Activated T-cell treated with anti-CD3 and anti-CD28 coated beads, Interleukin-2, amount 50 U/mL, for 24 hours (primary cell): ENCODE measurements around the gene ITGA1.
"Not testable (repeated sequence)": the region's sequence is repeated elsewhere in the genome, so short reads cannot be mapped to it uniquely, and the experiment has no call there.

ENCODE experiments used
- DNase-seq: peaks from one replicate; pipeline ENCODE4 v3.0.0-alpha.2; 2020
- H3K27ac Mint-ChIP-seq: 2 replicates; pipeline ENCODE4 v1.8.0; 2020; ENCODE audit warnings: mild to moderate bottlenecking, mixed read lengths
- H3K27me3 Mint-ChIP-seq: 2 replicates; pipeline ENCODE4 v1.8.0; 2020; ENCODE audit warnings: mixed read lengths
- H3K36me3 Mint-ChIP-seq: 2 replicates; pipeline ENCODE4 v1.8.0; 2020; ENCODE audit warnings: low read depth, mixed read lengths
- H3K4me1 Mint-ChIP-seq: 2 replicates; pipeline ENCODE4 v1.8.0; 2020; ENCODE audit warnings: low read depth, mixed read lengths
- H3K4me3 Mint-ChIP-seq: 2 replicates; pipeline ENCODE4 v1.8.0; 2020; ENCODE audit warnings: mild to moderate bottlenecking, moderate library complexity, mixed read lengths
- H3K9me3 Mint-ChIP-seq: 2 replicates; pipeline ENCODE4 v1.8.0; 2020; ENCODE audit warnings: mixed read lengths

The ITGA1 gene

DNA sequence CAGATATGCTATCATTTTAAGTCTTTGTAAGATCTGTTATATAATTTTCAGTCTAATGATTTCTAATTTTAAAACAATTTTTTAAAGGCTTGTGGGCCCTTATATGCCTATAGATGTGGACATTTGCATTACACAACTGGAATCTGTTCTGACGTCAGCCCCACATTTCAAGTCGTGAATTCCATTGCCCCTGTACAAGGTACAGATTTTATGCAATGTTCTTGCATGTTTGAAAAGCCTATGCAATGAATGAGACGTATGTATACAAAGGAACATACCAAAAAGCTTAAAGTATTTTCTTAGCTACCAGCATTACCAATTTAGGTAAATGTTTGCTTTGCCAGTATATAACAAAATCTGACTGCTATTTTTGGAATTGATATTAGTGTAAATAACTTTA is 77.2 kb downstream of the ITGA1 start:
- H3K27ac Mint-ChIP-seq: no peak overlapping the region
- no peaks in the 10 kb centered on the region for H3K27me3 Mint-ChIP-seq
- no peak for DNase-seq
- H3K4me1 Mint-ChIP-seq: no peaks in the 10 kb centered on the region
- no peaks in the 10 kb centered on the region for H3K9me3 Mint-ChIP-seq
- H3K4me3 Mint-ChIP-seq: no peak overlapping the region
- H3K36me3 Mint-ChIP-seq: no peaks in the 10 kb centered on the region

DNA sequence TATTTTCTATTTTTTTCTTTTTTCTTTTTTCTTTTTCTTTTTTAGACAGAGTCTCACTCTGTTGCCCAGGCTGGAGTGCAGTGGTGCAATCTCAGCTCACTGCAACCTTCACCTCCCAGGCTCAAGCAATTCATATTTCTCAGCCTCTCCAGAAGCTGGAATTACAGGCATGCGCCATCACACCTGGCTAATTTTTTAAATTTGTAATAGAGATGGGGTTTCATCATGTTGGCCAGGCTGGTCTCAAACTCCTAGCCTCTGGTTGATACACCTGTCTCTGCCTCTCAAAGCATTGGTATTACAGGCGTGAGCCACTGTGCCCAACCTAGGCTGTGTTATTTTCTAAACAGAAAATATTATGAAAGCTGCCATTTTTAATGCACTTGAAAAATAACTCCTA is 78.3 kb downstream of the ITGA1 start:
- H3K4me3 Mint-ChIP-seq, H3K4me1 Mint-ChIP-seq, H3K36me3 Mint-ChIP-seq, H3K27ac Mint-ChIP-seq, H3K9me3 Mint-ChIP-seq, DNase-seq, H3K27me3 Mint-ChIP-seq: not testable (repeated sequence)

DNA sequence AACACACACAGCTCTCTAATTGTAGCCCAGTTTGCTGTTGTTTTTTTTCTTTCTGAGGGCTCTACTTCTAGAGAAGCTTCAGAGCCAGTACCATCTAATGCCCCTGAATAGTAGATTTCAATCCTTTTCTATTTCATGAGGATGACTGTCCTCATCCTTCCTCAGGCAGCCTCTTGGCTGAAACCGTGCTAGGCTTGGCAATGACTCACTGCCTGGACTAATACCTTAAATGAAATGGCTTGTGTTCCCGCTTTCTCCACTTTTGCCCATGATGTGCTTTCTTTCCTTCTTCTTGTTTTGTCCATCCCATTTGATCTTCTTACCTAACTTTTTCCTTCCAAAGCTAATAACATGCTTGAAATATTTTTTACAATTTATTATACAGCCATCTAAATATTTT is 80.1 kb downstream of the ITGA1 start:
- H3K9me3 Mint-ChIP-seq: no peaks in the 10 kb centered on the region
- H3K4me1 Mint-ChIP-seq: no peaks in the 10 kb centered on the region
- no peak overlapping the region for H3K4me3 Mint-ChIP-seq
- no peak overlapping the region for H3K27ac Mint-ChIP-seq
- no peak for DNase-seq
- H3K27me3 Mint-ChIP-seq: no peaks in the 10 kb centered on the region
- no peaks in the 10 kb centered on the region for H3K36me3 Mint-ChIP-seq

DNA sequence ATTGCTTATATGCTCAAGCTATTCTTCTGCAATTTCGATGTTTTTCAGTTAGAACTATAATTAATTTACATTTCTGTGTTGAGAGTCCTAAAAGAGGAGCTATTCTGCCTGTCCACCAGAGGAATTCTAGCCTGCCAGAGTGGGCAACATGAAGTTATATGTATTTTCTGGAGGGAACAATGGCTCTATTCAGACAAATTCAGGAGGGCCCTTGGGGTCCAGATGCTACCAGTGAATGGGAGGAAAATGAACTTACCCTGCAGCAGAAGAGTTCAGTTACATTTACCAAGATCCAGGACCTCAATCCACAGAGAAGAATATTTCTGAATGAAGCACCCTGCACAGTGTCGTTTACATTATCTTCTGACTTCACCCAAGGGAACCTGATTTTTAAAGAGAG is 80.7 kb downstream of the ITGA1 start:
- no peaks in the 10 kb centered on the region for H3K27me3 Mint-ChIP-seq
- DNase-seq: no peak
- no peak overlapping the region for H3K4me3 Mint-ChIP-seq
- H3K36me3 Mint-ChIP-seq: no peaks in the 10 kb centered on the region
- H3K27ac Mint-ChIP-seq: no peak overlapping the region
- no peaks in the 10 kb centered on the region for H3K4me1 Mint-ChIP-seq
- no peaks in the 10 kb centered on the region for H3K9me3 Mint-ChIP-seq

DNA sequence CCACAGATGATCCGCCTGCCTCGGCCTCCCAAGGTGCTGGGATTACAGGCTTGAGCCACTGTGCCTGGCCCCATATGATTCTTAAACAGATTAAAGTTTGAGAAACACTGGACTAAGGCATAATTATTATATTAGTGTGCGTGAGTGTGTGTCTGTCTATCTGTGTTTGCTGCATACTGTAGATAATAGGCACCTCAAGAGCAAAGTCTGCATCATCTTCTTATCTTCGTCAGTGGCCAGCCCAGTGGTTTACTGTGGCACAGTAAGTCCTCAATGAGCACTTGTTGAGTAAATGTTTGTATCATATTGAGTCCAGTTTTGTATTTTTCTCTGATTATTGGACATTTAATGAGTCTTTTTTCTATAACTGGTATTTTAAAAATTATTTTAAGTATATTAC is 81.7 kb downstream of the ITGA1 start:
- Mint-ChIP-seq H3K27ac (no peak overlapping the region), H3K4me1 (no peaks in the 10 kb centered on the region), H3K36me3 (no peaks in the 10 kb centered on the region), H3K4me3 (no peak overlapping the region), H3K9me3 (no peaks in the 10 kb centered on the region), H3K27me3 (no peaks in the 10 kb centered on the region)
- DNase-seq: no peak

DNA sequence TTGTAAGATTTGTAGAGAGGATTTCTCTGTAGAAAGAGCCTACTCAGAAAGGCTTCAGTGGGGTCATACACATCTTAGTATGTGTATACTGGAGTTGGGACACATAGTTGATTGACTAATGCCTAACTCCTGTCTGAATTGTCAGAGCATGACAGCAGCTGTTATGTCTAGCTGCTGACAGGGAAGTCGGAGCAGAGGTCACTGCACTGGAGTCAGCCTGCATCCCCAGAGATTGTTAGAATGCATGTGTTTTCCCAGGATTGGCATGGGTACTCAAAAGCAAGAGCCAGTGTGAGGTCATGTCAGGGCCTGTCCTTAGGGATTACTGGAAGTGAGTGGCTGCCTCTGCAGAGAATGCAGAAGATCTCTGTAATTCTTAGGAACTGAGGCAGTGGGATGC is 82.7 kb downstream of the ITGA1 start:
- Mint-ChIP-seq H3K27me3 (no peaks in the 10 kb centered on the region), H3K4me3 (no peak overlapping the region), H3K27ac (no peak overlapping the region), H3K4me1 (no peaks in the 10 kb centered on the region), H3K9me3 (no peaks in the 10 kb centered on the region), H3K36me3 (no peaks in the 10 kb centered on the region)
- DNase-seq: no peak

DNA sequence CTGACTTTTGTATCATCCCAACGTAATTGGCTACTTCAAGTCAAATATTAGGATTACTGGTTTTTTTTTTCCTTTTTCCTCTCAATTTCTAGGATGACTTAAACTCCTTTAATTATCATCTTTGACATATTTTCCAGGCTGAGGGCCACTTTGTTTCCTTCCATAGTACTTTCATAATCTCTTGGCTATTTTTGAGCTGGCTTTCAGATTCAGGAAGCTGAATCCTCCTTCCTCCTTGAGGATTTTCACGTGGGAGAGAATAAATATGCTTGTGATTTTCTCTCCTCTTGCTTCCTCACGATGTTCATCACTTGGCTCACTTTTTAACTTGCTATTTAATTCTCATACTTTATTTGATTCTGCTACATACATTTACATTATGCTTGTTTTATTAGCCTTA is 88.1 kb downstream of the ITGA1 start:
- no peaks in the 10 kb centered on the region for H3K4me1 Mint-ChIP-seq
- no peak for DNase-seq
- no peaks in the 10 kb centered on the region for H3K36me3 Mint-ChIP-seq
- no peak overlapping the region for H3K4me3 Mint-ChIP-seq
- no peaks in the 10 kb centered on the region for H3K9me3 Mint-ChIP-seq
- H3K27ac Mint-ChIP-seq: no peak overlapping the region
- H3K27me3 Mint-ChIP-seq: no peaks in the 10 kb centered on the region

DNA sequence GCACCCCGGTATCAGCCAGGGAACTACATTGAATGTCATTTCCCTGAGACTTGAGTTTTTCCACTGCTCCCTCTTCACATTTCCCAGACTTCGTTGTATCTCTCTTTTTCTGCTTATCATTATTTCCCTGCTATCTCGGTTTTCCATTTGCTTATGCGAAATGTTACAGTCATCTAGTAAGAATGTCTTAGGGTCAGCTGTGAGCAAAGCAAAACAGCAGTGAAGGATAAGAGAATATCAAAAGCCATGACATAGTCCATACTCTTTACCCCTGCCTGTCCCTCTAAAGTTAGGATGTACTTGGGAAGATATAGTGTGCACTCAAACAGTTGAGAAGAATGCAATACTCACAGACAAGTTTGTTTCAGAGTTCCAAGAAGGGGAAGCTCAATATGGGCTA is 88.7 kb downstream of the ITGA1 start:
- H3K4me3 Mint-ChIP-seq: no peak overlapping the region
- H3K36me3 Mint-ChIP-seq: no peaks in the 10 kb centered on the region
- H3K9me3 Mint-ChIP-seq: no peaks in the 10 kb centered on the region
- H3K27me3 Mint-ChIP-seq: no peaks in the 10 kb centered on the region
- no peaks in the 10 kb centered on the region for H3K4me1 Mint-ChIP-seq
- DNase-seq: no peak
- H3K27ac Mint-ChIP-seq: no peak overlapping the region

DNA sequence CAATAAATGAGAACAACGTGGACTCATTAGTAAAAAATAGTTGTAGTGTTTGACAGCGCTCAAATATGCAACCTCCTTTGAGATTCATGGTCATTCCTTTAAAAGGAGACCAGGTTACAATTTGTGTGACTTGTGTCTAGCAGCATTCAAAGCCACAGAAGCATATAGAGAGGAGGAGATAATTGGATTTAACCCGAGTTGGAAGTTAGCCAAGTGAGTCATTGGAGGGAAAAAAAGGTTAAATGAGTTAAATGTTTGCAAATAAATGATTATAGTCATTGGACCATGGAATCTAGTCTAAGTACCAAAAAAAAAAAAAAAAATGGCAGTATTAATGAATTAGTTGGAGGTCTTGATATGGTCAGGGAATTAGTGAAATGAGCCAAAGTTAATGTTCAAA is 90.9 kb downstream of the ITGA1 start:
- H3K4me3 Mint-ChIP-seq: no peak overlapping the region
- H3K36me3 Mint-ChIP-seq: no peaks in the 10 kb centered on the region
- H3K27ac Mint-ChIP-seq: no peak overlapping the region
- H3K4me1 Mint-ChIP-seq: no peaks in the 10 kb centered on the region
- H3K27me3 Mint-ChIP-seq: no peaks in the 10 kb centered on the region
- H3K9me3 Mint-ChIP-seq: no peaks in the 10 kb centered on the region
- no peak for DNase-seq

DNA sequence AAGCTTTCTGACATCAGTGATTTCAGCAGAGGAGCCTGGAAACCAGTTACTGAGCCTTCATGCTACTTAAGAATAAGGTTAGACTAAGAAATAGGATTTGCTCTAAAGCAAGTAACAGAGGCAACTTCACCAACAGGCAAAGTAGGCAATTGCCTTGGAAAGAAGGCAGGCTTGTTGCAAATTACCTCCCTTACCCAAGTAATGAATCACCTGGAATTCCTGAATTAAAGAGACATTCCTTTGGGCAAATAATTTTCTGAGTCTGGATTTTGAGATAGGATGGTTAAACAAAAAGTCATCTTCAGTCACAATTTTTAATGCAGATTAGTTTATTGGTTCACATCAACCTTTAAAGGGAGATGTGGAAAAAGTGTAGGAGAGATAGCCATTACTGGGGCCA is 92.8 kb downstream of the ITGA1 start:
- H3K27ac Mint-ChIP-seq: no peak overlapping the region
- DNase-seq: no peak
- H3K9me3 Mint-ChIP-seq: no peaks in the 10 kb centered on the region
- H3K4me3 Mint-ChIP-seq: no peak overlapping the region
- H3K36me3 Mint-ChIP-seq: no peaks in the 10 kb centered on the region
- H3K27me3 Mint-ChIP-seq: no peaks in the 10 kb centered on the region
- no peaks in the 10 kb centered on the region for H3K4me1 Mint-ChIP-seq

DNA sequence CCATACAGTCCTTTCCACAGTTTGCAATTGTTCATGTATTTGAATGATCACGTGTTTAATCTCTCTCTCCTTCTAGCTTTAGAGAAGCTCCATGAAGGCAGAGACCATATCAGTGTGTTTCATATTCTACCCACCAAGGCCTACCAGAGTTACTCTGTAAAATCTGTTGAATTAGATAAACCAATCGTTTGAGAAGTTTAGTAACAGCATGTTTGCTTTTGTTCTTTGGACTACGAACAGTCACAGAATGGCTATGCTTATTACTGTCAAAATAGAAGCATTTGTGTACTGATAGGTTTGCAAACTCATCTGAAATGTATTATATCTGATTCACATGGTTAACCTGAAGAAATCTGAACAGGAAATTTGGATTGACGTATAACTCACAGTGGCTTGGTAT is 93.8 kb downstream of the ITGA1 start:
- Mint-ChIP-seq H3K36me3 (no peaks in the 10 kb centered on the region), H3K27ac (no peak overlapping the region), H3K4me3 (no peak overlapping the region), H3K9me3 (no peaks in the 10 kb centered on the region), H3K4me1 (no peaks in the 10 kb centered on the region), H3K27me3 (no peaks in the 10 kb centered on the region)
- DNase-seq: no peak

DNA sequence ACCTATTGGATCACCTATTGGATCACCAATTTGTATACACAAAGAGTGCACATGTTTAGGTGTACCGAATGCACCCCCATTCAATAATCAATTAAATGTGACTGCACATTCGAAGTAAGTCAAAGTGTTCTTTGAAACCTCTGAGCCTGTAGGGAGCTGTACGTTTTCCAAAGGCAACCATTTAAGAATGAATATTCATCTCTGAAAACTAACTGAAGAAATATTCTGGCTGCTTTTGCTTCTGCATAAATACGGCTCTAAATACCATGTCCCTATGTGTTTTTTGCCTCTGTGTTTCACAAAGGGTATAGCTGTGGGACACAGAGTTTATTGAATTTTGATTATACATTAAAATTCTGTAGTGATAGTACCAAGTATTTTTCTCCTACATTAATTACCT is 95.4 kb downstream of the ITGA1 start:
- DNase-seq: no peak
- no peaks in the 10 kb centered on the region for H3K9me3 Mint-ChIP-seq

DNA sequence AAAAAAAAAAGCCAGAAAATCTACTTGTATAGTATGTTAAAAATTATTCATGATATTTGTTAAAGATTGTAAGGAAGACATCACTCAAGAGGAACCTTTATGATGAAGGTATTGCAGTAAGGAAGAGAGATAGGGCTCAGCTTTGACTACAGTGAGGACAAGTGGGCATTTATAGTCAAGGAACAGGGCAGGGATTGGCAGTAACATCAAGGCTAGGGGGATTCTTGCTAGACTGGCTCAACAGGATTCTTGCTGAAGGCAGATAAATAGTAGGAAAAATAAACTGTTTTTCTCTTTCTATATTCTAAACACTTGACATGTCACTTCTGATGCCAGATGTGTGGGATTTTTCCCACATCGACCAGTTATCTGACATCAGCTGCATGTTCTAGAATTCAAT is 96.7 kb downstream of the ITGA1 start:
- no peaks in the 10 kb centered on the region for H3K27me3 Mint-ChIP-seq
- no peaks in the 10 kb centered on the region for H3K9me3 Mint-ChIP-seq
- H3K4me1 Mint-ChIP-seq: no peaks in the 10 kb centered on the region
- no peaks in the 10 kb centered on the region for H3K36me3 Mint-ChIP-seq
- DNase-seq: no peak
- no peak overlapping the region for H3K4me3 Mint-ChIP-seq
- H3K27ac Mint-ChIP-seq: no peak overlapping the region

More for the DNA sequence above, 95.4 kb downstream of the ITGA1 start:
- no peaks in the 10 kb centered on the region for H3K27me3 Mint-ChIP-seq
- no peaks in the 10 kb centered on the region for H3K4me1 Mint-ChIP-seq
- no peak overlapping the region for H3K4me3 Mint-ChIP-seq
- H3K36me3 Mint-ChIP-seq: no peaks in the 10 kb centered on the region
- no peak overlapping the region for H3K27ac Mint-ChIP-seq

DNA sequence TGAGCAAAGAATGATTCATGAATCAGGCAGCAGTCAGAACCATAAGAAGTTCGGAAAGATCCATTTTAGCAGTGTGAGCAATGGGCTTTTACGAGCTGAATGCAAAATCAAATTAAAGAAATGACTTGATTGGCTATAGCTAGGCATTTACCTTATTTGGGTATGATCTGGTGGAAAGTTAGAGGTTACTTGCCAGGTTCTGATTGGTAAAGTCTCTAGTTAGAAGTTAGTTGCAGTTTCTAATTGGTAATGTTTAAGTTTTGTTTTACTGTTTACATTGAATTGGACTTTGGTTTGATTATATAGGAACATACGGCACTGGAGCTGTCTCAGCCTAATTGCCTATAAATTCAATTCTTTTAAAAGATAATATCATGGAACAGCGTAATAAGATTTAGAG is 97.9 kb downstream of the ITGA1 start:
- Mint-ChIP-seq H3K4me1 (no peaks in the 10 kb centered on the region), H3K4me3 (no peak overlapping the region), H3K36me3 (no peaks in the 10 kb centered on the region), H3K9me3 (no peaks in the 10 kb centered on the region), H3K27me3 (no peaks in the 10 kb centered on the region), H3K27ac (no peak overlapping the region)
- DNase-seq: no peak

DNA sequence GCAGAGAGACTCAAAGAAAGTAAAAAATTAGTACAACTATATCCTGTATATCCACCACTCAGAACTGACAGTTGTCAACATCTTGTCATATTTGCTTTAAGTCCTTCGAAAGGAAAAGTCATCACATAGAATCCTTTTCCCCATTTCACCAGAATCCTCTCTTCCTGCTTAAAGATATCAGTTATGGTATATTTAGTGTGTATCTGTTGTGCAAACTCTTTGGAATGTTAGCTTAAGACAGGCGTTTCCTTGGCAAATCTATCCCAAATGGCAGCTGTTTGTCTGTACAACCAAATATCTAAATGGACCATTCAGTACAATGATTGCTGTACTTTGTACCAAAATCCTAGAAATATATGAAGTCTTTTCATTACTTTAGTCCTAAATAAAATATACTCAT is 98.5 kb downstream of the ITGA1 start:
- no peaks in the 10 kb centered on the region for H3K9me3 Mint-ChIP-seq
- no peak overlapping the region for H3K4me3 Mint-ChIP-seq

DNA sequence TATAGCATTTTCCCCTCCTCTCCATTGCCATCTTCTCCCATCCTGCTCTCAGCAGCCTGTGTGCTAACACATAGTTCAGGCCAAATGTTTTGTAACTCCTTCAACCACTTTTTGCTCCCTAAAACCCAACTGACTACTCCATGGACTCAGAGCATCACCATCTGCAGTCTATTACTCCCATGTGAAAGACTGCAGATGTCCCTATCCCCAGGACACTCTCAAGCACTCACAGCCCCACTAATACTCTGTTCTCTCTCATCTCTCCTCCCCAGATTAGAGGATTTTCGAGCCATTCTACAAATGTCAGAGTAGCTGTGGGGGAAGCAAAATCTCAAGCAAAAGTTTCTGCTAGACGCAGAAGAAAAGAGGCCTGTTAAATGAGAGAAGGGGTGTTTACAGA is 99.3 kb downstream of the ITGA1 start:
- no peak overlapping the region for H3K27ac Mint-ChIP-seq

More for the DNA sequence above, 98.5 kb downstream of the ITGA1 start:
- Mint-ChIP-seq H3K36me3 (no peaks in the 10 kb centered on the region), H3K27me3 (no peaks in the 10 kb centered on the region), H3K27ac (no peak overlapping the region), H3K4me1 (no peaks in the 10 kb centered on the region)
- DNase-seq: no peak

More for the DNA sequence above, 99.3 kb downstream of the ITGA1 start:
- no peaks in the 10 kb centered on the region for H3K4me1 Mint-ChIP-seq
- H3K4me3 Mint-ChIP-seq: no peak overlapping the region
- H3K9me3 Mint-ChIP-seq: no peaks in the 10 kb centered on the region
- no peaks in the 10 kb centered on the region for H3K27me3 Mint-ChIP-seq
- no peak for DNase-seq
- H3K36me3 Mint-ChIP-seq: no peaks in the 10 kb centered on the region
